Left hindlimb (tissue), 1 donor: ENCODE results near the gene MC5R.
"Not testable (repeated sequence)": the region's sequence is repeated elsewhere in the genome, so short reads cannot be mapped to it uniquely, and the experiment has no call there.

Experiments
- DNase-seq: peaks from one replicate; pipeline ENCODE4 v3.0.0-alpha.2; 2018

Gene MC5R

GRCh38 chr18:13862898-13863297, 38.9 kb downstream of the MC5R start:
- DNase-seq, result not testable (repeated sequence)

- no peak for DNase-seq
Observed at GRCh38 chr18:13868501-13869271, 44.7 kb downstream of the MC5R start.

- DNase-seq, result no peak
Observed at GRCh38 chr18:13871701-13872100, 47.8 kb downstream of the MC5R start.

GRCh38 chr18:13872373-13872772, 48.4 kb downstream of the MC5R start:
- DNase-seq, result no peak

- no peak for DNase-seq
Observed at GRCh38 chr18:13872932-13873331, 49.0 kb downstream of the MC5R start.

GRCh38 chr18:13874558-13874957, 50.6 kb downstream of the MC5R start:
- DNase-seq, result no peak
